ENCODE measurements around the gene TIMM21. TPM values are rescaled to one million over a fixed set of nuclear protein-coding genes. Genes with fewer than 3 reads are reported as not detected.

TIMM21 gene
- total RNA-seq, 4 donors from 2014 or later, result 17.9 to 38.0 (median 24.1) TPM

- 67% methylated on average over 1 of the region's 1 CpG for WGBS
Observed at GRCh38 chr18:74114116-74114515, 34.2 kb upstream of the TIMM21 start.

DNA sequence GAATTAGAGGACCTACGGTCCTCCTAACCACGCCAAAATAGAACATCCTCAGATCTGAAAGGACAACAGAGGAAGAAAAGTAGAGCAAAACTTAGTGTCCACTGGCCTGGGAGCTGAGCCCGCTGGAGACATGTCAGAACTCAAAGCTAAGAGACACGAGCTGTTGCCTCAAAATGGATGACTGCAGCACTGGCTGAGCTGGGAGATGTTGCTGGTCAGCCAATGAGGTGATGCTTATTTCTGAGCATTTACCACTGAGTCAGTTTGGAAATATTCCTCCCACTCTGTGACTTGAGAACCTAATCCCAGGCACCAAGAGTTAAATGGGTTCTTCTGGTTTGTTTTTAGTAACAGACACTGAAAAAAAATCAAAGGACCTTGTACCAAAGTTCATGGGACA is 33.3 kb upstream of the TIMM21 start:
- 62% methylated on average over 4 of the region's 4 CpGs for WGBS
- Histone ChIP-seq H3K27ac (no peak overlapping the region), H3K4me1 (no peaks in the 10 kb centered on the region), H3K9me3 (no peaks in the 10 kb centered on the region), H3K36me3 (no peaks in the 10 kb centered on the region), H3K4me3 (no peak overlapping the region), H3K27me3 (no peaks in the 10 kb centered on the region)
- DNase-seq (ENCODE audit: low spot score in 2 of 2), result no peak
- TF ChIP-seq, protein P1, sequence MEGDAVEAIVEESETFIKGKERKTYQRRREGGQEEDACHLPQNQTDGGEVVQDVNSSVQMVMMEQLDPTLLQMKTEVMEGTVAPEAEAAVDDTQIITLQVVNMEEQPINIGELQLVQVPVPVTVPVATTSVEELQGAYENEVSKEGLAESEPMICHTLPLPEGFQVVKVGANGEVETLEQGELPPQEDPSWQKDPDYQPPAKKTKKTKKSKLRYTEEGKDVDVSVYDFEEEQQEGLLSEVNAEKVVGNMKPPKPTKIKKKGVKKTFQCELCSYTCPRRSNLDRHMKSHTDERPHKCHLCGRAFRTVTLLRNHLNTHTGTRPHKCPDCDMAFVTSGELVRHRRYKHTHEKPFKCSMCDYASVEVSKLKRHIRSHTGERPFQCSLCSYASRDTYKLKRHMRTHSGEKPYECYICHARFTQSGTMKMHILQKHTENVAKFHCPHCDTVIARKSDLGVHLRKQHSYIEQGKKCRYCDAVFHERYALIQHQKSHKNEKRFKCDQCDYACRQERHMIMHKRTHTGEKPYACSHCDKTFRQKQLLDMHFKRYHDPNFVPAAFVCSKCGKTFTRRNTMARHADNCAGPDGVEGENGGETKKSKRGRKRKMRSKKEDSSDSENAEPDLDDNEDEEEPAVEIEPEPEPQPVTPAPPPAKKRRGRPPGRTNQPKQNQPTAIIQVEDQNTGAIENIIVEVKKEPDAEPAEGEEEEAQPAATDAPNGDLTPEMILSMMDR (IDR thresholded peaks at IDR 0.05), result no peak
- no peak for TF ChIP-seq POLR2AphosphoS5 (IDR thresholded peaks at IDR 0.05)
- TF ChIP-seq EP300 (IDR thresholded peaks at IDR 0.05), result no peak
- TF ChIP-seq POLR2A (IDR thresholded peaks at IDR 0.05), result no peak

More at GRCh38 chr18:74114116-74114515, 34.2 kb upstream of the TIMM21 start:
- Histone ChIP-seq H3K27ac (no peak overlapping the region), H3K4me3 (no peak overlapping the region), H3K36me3 (no peaks in the 10 kb centered on the region), H3K4me1 (no peaks in the 10 kb centered on the region), H3K27me3 (no peaks in the 10 kb centered on the region), H3K9me3 (no peaks in the 10 kb centered on the region)
- TF ChIP-seq POLR2AphosphoS5 (IDR thresholded peaks at IDR 0.05) (no peak), POLR2A (IDR thresholded peaks at IDR 0.05) (no peak), EP300 (IDR thresholded peaks at IDR 0.05) (no peak)
- TF ChIP-seq, protein P1 (IDR thresholded peaks at IDR 0.05), result no peak
- DNase-seq (ENCODE audit: low spot score in 2 of 2), result no peak

- 37% methylated on average over 9 of the region's 9 CpGs for WGBS
- Histone ChIP-seq H3K4me1 (no peaks in the 10 kb centered on the region), H3K27me3 (no peaks in the 10 kb centered on the region), H3K4me3 (no peak overlapping the region), H3K9me3 (no peaks in the 10 kb centered on the region), H3K27ac (no peak overlapping the region), H3K36me3 (no peaks in the 10 kb centered on the region)
- DNase-seq (ENCODE audit: low spot score in 2 of 2), result no peak
- TF ChIP-seq, protein P1 (IDR thresholded peaks at IDR 0.05), result peak in 1 of 2 donors; percentile 47
- no peak for TF ChIP-seq EP300 (IDR thresholded peaks at IDR 0.05)
Observed at GRCh38 chr18:74116633-74117554, 31.4 kb upstream of the TIMM21 start.

DNA sequence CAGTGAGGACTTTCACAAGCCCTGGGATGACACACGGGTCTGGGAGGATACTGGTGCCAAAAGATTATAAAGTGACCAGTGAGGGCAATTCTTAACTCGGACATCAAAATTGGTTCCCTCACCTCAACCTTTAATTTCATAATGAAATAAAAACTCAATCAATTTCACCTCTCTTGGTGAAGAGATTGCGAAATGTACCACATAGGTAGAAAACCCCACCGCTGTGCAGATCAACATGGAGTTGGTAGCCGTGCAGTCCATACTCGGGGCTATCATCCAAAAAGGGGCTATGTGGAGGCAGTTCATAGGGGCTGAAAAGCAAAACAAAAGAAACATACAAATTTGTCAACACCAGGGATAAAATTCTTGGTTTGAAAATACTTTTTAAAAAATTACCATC is 25.1 kb upstream of the TIMM21 start:
- no peak for DNase-seq (ENCODE audit: low spot score in 2 of 2)
- Histone ChIP-seq H3K36me3 (no peaks in the 10 kb centered on the region), H3K9me3 (no peaks in the 10 kb centered on the region), H3K27ac (no peak overlapping the region), H3K4me3 (no peak overlapping the region), H3K4me1 (no peaks in the 10 kb centered on the region), H3K27me3 (no peaks in the 10 kb centered on the region)
- TF ChIP-seq POLR2AphosphoS5 (IDR thresholded peaks at IDR 0.05) (no peak), EP300 (IDR thresholded peaks at IDR 0.05) (no peak), POLR2A (IDR thresholded peaks at IDR 0.05) (no peak)
- TF ChIP-seq, protein P1 (IDR thresholded peaks at IDR 0.05), result no peak
- WGBS, result 92% methylated on average over 6 of the region's 6 CpGs

DNA sequence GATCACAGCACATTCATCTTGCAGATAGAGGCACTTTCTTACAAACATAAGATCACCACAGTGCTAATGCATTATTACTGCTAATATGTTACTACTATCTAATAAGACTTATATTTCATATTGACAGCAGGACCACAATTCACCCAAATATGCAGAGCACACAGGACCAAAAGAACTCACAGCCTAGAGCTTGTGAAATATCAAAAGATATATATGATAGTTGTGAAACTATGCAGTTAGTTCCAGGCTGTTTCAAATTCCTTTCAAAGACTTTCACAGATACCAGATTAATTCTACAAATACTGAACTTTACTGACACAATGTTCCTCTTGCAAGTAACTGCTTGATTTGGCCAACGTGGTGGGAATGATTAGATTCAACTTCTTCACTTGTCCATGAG is 23.7 kb upstream of the TIMM21 start:
- Histone ChIP-seq H3K4me3 (no peak overlapping the region), H3K4me1 (no peaks in the 10 kb centered on the region), H3K27ac (no peak overlapping the region), H3K27me3 (no peaks in the 10 kb centered on the region), H3K9me3 (no peaks in the 10 kb centered on the region), H3K36me3 (no peaks in the 10 kb centered on the region)
- DNase-seq (ENCODE audit: low spot score in 2 of 2), result no peak
- TF ChIP-seq EP300 (IDR thresholded peaks at IDR 0.05) (no peak), POLR2A (IDR thresholded peaks at IDR 0.05) (no peak), POLR2AphosphoS5 (IDR thresholded peaks at IDR 0.05) (no peak)
- TF ChIP-seq, protein P1 (IDR thresholded peaks at IDR 0.05), result no peak
- 58% methylated on average over 1 of the region's 1 CpG for WGBS

Measured in suprapubic skin (tissue), 4 donors.